Activated T-cell treated with anti-CD3 and anti-CD28 coated beads, Interleukin-2, amount 50 U/mL, for 1 hour (primary cell): Measurements from ENCODE around the gene CTDP1.
"Not testable (repeated sequence)": the region's sequence is repeated elsewhere in the genome, so short reads cannot be mapped to it uniquely, and the experiment has no call there.

Experiments used
- DNase-seq: peaks from one replicate; pipeline ENCODE4 v3.0.0-alpha.2; 2020

CTDP1 gene

GRCh38 chr18:79747156-79747845, 67.7 kb downstream of the CTDP1 start:
- DNase-seq: peak; percentile 16

DNA sequence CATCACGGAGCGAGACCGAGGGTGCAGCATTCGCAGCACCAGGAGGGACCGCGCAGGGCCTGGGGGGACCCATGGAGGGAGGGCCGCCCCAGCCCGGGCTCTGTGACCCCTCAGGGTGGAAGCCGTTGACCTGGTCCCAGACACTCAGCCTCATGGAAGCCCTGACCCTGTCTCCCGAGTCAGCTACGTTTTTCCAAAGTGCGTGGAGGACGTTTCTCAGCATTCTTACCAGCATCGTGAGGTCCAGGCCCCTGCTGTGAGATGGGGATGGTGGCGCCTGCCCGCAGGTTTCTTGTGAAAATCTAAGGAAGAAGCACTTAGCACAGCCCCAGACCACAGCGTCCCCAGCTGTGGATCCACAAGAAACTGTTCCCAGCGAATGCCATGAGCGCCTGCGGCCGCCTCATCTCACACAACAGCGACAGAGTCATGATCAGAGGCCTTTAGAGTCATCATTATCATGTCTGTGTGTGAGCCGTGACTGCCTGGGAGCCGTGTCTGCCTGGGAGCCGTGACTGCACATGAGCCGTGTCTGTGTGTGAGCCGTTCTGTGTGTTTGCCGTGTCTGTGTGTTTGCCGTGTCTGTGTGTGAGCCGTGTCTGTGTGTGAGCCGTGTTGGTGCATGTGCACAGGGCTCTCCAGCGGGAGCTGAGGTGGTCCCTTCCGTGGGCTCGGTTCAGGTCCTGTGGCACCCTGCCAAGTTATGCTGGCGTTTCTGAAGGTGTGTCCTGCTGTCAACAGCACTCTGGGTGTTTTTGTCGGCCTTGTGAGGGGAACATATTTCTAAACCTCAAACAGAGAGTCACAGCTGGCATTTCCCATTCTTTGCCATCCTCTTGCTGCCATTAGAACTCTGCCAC, 68.9 kb downstream of the CTDP1 start:
- peak; percentile 6 for DNase-seq

DNA sequence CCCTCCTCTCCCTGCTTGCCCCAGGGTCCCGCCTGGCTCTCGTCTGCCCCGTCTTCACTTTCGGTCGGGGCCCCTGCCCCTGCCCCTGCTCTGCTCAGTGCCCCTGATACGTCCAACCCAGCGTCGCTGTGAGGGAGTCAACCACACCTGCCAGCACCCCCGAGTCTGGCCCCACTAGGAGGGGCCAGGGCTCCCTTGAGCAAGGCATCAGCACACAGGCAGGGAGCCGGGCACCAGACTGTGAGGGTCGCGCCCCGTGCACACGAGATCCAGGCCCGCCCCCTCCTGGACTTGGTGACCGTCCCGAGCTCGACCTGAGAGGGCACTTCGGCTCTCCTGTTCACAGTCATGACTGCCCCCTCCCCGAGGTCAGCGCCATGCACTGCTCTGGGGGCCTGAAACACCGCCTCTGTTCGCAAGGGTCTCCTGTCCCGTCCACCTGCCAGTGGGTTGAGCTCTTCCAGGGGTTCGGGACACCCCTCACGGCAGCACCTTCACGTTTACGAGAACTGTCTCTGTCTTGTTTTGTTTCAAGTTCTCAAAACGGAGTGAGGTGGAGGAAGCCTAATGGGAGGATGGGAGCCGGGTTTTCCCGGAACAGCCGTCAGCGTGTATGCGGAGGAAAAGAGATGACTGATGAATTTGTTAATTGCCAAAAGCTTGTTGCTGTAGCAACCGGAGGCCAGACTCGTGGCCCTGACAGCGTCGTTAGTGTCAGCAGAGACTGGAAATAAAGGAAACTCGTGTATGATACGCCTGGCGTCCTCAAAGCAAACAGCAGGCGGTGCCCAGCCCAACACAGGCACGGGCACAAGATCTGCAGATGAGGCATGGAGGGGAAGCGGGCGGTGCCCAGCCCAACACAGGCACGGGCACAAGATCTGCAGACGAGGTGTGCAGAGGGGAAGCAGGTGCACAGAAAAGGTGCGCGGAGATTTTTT, 69.9 kb downstream of the CTDP1 start:
- DNase-seq: peak; percentile 12

- DNase-seq: peak; percentile 14
Measured at GRCh38 chr18:79750980-79751571, 71.5 kb downstream of the CTDP1 start.

DNA sequence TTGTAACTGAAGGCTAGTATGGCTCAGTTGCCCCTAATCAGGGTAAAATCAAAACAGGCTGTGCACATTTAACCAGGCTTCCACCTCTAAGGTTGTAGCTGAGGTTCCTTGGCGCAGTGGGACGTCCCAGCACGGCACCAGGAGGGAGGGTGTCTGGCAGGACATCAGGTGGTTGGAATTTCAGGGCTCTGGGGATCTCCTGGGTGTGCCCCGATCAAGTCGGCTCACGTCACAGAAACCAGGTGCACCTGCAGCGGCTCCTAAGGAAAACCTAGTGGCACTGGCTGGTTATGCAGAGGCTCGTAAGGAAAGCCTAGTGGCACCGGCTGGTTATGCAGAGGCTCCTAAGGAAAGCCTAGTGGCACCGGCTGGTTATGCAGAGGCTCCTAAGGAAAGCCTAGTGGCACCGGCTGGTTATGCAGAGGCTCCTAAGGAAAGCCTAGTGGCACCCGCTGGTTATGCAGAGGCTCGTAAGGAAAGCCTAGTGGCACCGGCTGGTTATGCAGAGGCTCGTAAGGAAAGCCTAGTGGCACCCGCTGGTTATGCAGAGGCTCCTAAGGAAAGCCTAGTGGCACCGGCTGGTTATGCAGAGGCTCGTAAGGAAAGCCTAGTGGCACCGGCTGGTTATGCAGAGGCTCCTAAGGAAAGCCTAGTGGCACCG, 72.4 kb downstream of the CTDP1 start:
- DNase-seq: peak; percentile 13

DNA sequence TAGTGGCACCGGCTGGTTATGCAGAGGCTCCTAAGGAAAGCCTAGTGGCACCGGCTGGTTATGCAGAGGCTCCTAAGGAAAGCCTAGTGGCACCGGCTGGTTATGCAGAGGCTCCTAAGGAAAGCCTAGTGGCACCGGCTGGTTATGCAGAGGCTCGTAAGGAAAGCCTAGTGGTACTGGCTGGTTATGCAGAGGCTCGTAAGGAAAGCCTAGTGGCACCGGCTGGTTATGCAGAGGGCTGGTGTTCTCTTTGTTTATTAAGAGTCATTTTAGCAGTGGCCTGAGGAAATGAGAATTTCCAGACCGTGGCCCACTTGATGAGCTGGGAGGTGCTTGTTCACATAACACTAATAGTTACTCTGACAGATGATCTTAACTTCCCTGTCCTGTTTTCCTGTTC, 73.3 kb downstream of the CTDP1 start:
- DNase-seq: not testable (repeated sequence)

DNA sequence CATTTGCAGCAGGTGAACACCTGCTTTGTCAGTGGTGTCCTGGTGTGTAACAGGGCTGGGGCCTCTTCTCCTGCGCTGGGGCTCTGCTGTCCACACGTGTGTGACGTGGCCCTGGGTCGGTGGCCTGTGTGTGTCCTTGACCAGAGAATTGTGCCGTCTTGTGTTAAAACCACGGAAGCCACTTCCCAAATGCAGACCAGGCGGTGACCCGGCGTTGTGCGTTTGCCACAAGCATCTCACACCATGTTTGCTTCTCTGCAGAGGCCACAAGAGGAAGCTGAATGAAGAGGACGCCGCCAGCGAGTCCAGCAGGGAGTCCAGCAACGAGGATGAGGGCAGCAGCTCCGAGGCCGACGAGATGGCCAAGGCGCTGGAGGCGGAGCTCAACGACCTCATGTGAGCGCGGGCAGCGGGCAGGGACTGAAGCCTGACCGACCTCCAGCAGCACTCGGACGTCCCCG, 73.8 kb downstream of the CTDP1 start:
- peak; percentile 11 for DNase-seq

- peak; percentile 15 for DNase-seq
Measured at GRCh38 chr18:79754022-79754761, 74.6 kb downstream of the CTDP1 start.

DNA sequence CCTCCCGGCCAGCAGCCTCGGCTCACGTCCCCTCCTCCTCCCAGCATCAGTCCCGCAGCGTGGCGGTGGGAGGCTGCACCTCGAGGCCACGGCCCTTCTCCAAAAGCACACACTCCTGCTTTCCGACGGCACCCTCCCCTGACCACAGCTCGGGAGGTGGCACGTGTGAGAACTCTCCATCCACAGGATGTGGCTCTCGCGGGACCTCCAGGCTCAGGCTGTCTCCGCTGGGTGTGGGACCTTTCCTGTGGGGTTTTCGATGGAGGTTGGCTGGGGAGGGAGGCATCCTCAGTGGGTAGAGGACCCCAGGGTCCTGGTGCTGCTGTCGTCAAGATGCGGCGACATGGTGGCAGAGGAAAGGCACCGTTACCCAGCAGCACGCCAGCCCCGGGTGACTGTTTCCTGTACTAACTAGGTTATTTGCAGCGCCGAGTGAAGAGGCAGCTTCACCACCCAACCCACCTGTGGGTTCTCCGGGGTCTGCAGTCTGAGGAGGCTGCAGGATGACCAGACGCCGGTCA, 75.3 kb downstream of the CTDP1 start:
- DNase-seq: peak; percentile 13

GRCh38 chr18:79755496-79756142, 76.0 kb downstream of the CTDP1 start:
- DNase-seq: peak; percentile 7

GRCh38 chr18:79756143-79756500, 76.5 kb downstream of the CTDP1 start:
- DNase-seq: peak; percentile 17

DNA sequence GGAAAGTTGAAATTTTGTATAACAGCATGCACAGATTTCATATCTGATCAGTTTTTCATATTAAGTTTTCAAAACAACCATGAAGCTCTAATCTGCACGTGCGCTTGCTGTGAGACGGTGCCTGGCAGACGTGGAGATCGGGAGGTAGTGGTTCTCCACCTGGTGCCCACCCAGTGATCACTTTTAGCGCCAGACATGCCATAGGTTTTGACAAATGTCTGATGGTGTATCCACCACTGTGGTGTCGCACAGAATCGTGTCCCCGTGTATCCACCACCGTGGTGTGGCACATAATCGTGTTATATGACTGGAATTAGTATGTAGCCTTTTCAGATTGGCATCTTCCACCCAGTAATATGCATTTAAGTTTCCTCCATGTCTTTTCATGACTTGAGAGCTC, 77.2 kb downstream of the CTDP1 start:
- DNase-seq: peak; percentile 7

- no peak for DNase-seq
Measured at GRCh38 chr18:79760348-79760747, 80.7 kb downstream of the CTDP1 start.

- no peak for DNase-seq
Measured at GRCh38 chr18:79760881-79761280, 81.3 kb downstream of the CTDP1 start.

GRCh38 chr18:79763407-79763806, 83.8 kb downstream of the CTDP1 start:
- no peak for DNase-seq

GRCh38 chr18:79764131-79764530, 84.5 kb downstream of the CTDP1 start:
- DNase-seq: no peak

DNA sequence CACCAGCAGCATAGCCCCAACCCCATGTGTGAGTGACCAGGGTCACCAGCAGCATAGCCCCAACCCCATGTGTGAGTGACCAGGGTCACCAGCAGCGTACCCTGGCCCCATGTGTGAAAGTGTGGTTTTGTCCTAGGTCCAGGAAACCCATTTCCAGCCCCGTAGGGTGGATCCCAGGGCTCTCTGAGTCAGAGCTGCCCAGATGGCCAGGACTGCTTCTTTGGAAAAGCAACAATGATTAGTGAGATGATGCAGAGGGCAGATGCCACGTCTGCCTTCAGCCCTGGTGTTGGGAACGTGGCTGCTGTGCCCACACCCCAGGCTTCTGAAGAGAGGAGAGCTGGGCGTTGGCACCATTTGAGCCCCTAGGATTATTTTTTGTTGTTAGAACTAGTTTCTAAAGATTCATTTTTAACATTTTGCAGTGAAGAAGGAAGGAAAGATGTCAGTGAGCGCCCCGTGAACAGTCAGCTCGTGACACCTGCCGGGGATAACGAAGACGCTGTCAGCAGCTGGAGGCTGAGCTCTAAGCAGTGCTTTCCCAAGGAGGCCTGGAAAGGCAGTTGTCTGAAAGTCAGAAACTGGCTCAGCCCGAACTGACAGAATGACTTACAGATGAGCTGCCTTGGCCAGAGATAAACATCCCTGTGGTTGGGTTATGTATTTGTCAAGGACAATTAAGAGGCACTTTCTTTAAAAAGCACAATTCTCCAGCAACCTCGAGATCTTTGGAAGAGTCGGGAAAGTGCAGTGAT, 86.1 kb downstream of the CTDP1 start:
- no peak for DNase-seq

GRCh38 chr18:79766308-79766707, 86.7 kb downstream of the CTDP1 start:
- no peak for DNase-seq

DNA sequence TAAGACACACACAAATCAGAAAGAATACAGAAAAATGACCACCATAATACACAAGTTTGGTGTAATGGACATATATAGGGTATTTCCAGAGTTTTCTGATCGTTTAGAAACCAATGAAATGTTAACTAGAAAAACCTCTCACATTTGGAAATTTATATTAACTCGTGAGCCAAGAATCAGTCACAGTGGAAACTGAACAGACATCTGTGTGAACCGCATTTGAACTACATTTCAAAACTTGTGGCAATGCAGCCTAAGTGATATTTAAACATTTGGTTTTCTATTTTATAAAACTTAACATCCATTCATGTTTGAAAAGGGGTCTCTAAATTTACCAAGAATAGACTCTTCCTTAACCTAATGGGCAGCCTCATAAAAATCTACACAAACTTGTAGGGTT, 89.1 kb downstream of the CTDP1 start:
- DNase-seq: no peak
